Neural cell (in vitro differentiated cells): ENCODE results near the gene ANAPC15. TPM values are rescaled to one million over a fixed set of nuclear protein-coding genes. Genes with fewer than 3 reads are reported as not detected.

Experiments
- H2AFZ ChIP-seq: fragments of 200-600, 300-800 bp; sonication (generic), shearing (Covaris generic); 2 replicates; pipeline ENCODE4 v1.6.0; 2014; ENCODE audit warnings: low read depth, mild to moderate bottlenecking, antibody characterized with exemption, low read length, moderate library complexity
- H3F3A ChIP-seq: fragments of 200-600 bp; shearing (Covaris generic); 2 replicates; pipeline ENCODE4 v1.6.1; 2016; ENCODE audit warnings: mild to moderate bottlenecking, moderate library complexity, mixed read lengths, antibody characterized with exemption, low read length; ENCODE audit not compliant: insufficient read depth, poor library complexity, severe bottlenecking
- H3K27ac ChIP-seq: fragments of 200-600, 300-800 bp; sonication (generic), shearing (Covaris generic); 2 replicates; pipeline ENCODE4 v1.5.1; 2014; ENCODE audit warnings: mild to moderate bottlenecking, low read length, moderate library complexity
- H3K27me3 ChIP-seq: fragments of 300-800, 200-600 bp; sonication (generic), shearing (Covaris generic); 2 replicates; pipeline ENCODE4 v1.6.0; 2014; ENCODE audit warnings: mild to moderate bottlenecking, low read depth, low read length, moderate library complexity; ENCODE audit not compliant: insufficient read depth
- H3K36me3 ChIP-seq: fragments of 300-800, 200-600 bp; sonication (generic), shearing (Covaris generic); 2 replicates; pipeline ENCODE4 v1.5.1; 2014; ENCODE audit warnings: mild to moderate bottlenecking, antibody characterized with exemption, low read length, moderate library complexity; ENCODE audit not compliant: insufficient read depth
- H3K4me2 ChIP-seq: fragments of 300-800, 200-600 bp; sonication (generic), shearing (Covaris generic); 2 replicates; pipeline ENCODE4 v1.6.0; 2014; ENCODE audit warnings: mild to moderate bottlenecking, low read length
- H3K4me3 ChIP-seq: fragments of 300-800, 200-600 bp; sonication (generic), shearing (Covaris generic); 2 replicates; pipeline ENCODE4 v1.5.1; 2014; ENCODE audit warnings: mild to moderate bottlenecking, low read length, moderate library complexity
- H3K79me2 ChIP-seq: fragments of 200-600 bp; shearing (Covaris generic); replicated peaks from 2 replicates; pipeline ENCODE4 v1.6.0; 2014; ENCODE audit warnings: mild to moderate bottlenecking, low read length, moderate library complexity; ENCODE audit not compliant: insufficient read depth
- H3K9ac ChIP-seq: fragments of 300-800, 200-600 bp; sonication (generic), shearing (Covaris generic); 2 replicates; pipeline ENCODE4 v1.6.1; 2016; ENCODE audit warnings: mild to moderate bottlenecking, low read length, mixed read lengths
- H3K9me2 ChIP-seq: fragments of 200-600 bp; shearing (Covaris generic); 2 replicates; pipeline ENCODE4 v1.6.1; 2016; ENCODE audit warnings: mild to moderate bottlenecking, low read length, mixed read lengths; ENCODE audit not compliant: insufficient read depth
- H3K9me3 ChIP-seq: fragments of 200-600, 300-800 bp; sonication (generic), shearing (Covaris generic); 2 replicates; pipeline ENCODE4 v1.6.1; 2016; ENCODE audit warnings: mild to moderate bottlenecking, mixed run types, low read length, moderate library complexity, mixed read lengths
- H4K20me1 ChIP-seq: fragments of 200-600 bp; shearing (Covaris generic); 2 replicates; pipeline ENCODE4 v1.6.1; 2016; ENCODE audit warnings: mild to moderate bottlenecking, mixed run types; ENCODE audit not compliant: insufficient read depth
- EP300 ChIP-seq: fragments of 450-650 bp; conservative IDR thresholded peaks from 2 replicates; pipeline ENCODE4 v1.6.1; 2014; ENCODE audit warnings: antibody characterized with exemption, mild to moderate bottlenecking, moderate library complexity; ENCODE audit not compliant: poor library complexity, severe bottlenecking
- EZH2 ChIP-seq: fragments of 200-600, 300-800 bp; shearing (Covaris generic), sonication (generic); IDR thresholded peaks from 2 replicates; pipeline ENCODE4 v1.6.1; 2014; ENCODE audit warnings: antibody characterized with exemption, low read length, borderline replicate concordance, mild to moderate bottlenecking; ENCODE audit not compliant: insufficient read depth, poor library complexity, severe bottlenecking
- MXI1 ChIP-seq: fragments of 450-650 bp; conservative IDR thresholded peaks from 2 replicates; pipeline ENCODE4 v1.6.1; 2014; ENCODE audit warnings: antibody characterized with exemption, mild to moderate bottlenecking; ENCODE audit not compliant: poor library complexity, severe bottlenecking
- POLR2AphosphoS5 ChIP-seq: IDR thresholded peaks from 2 replicates; pipeline ENCODE4 v1.6.1; 2012
- RAD21 ChIP-seq: fragments of 450-650 bp; conservative IDR thresholded peaks from 2 replicates; pipeline ENCODE4 v1.6.1; 2014; ENCODE audit warnings: antibody characterized with exemption, mild to moderate bottlenecking, moderate library complexity
- SMC3 ChIP-seq: fragments of 450-650 bp; conservative IDR thresholded peaks from 2 replicates; pipeline ENCODE4 v1.6.1; 2014; ENCODE audit warnings: antibody characterized with exemption, mild to moderate bottlenecking, moderate library complexity; ENCODE audit not compliant: poor library complexity
- TAF1 ChIP-seq: IDR thresholded peaks from 2 replicates; pipeline ENCODE4 v1.6.1; 2012; ENCODE audit warnings: low read depth
- polyA plus RNA-seq: library from polyadenylated mRNA; depleted of rRNA; stranded (reverse); fragments of >200 nt; gene quantifications from 2 replicates; pipeline ENCODE4 v1.2.3, GENCODE V29; 2014
- TF ChIP-seq, protein P1 (sequence below): fragments of 450-650 bp; IDR thresholded peaks from 2 replicates; pipeline ENCODE4 v1.5.1; 2014; ENCODE audit warnings: antibody characterized with exemption, mild to moderate bottlenecking, moderate library complexity; ENCODE audit not compliant: poor library complexity, severe bottlenecking
- TF ChIP-seq, protein P2 (sequence below): IDR thresholded peaks from 2 replicates; pipeline ENCODE4 v1.6.1; 2012; ENCODE audit warnings: borderline replicate concordance

The ANAPC15 gene
- polyA plus RNA-seq, 1 donor from 2014 or later = 64.6 TPM

DNA sequence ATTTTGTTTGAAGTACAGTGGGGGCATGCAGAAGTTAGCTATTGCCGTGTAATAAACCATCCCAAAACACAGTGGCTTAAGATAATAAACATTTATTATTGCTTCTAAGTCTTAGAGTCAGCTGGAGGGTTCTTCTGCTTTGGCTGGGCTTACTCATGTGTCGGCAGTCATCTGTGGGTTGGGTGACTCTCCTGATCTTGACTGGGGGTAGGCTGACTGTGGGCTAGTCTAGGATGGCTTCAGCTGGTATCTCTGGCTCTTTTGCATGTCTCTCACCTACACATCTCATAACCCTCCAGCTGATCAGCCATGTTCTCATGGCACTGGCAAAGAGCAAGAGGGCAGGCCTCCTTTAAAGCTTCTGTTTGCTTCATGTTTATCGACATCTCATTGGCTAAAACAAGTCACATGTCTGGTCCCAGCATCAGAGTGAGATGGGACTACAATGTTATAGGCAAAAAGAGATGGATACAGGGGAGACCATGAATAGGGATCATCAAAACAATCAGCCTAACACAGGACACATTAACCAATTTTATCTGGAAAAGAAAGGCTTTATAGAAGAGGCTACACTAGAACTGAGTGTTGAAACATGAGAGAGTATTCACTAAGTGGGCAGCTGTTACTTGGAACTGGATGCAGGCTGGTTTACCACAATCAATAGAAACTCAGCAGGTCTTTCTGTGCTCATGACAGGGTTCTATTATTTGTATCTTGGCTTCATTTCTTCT is 26.7 kb downstream of the ANAPC15 start:
- H3K4me2 ChIP-seq = no peak overlapping the region
- no peak overlapping the region for H2AFZ ChIP-seq
- no peaks in the 10 kb centered on the region for H3F3A ChIP-seq
- no peaks in the 10 kb centered on the region for H3K27me3 ChIP-seq
- no peaks in the 10 kb centered on the region for H3K9me3 ChIP-seq
- H4K20me1 ChIP-seq = no peaks in the 10 kb centered on the region
- H3K4me3 ChIP-seq = no peak overlapping the region
- H3K27ac ChIP-seq = peak overlapping the region; percentile 7
- no peaks in the 10 kb centered on the region for H3K9me2 ChIP-seq
- no peaks in the 10 kb centered on the region for H3K79me2 ChIP-seq
- H3K9ac ChIP-seq = peak overlapping the region; percentile 5
- TF ChIP-seq POLR2AphosphoS5 (no peak), EP300 (no peak), TAF1 (no peak), MXI1 (no peak), EZH2 (no peak), RAD21 (no peak), SMC3 (no peak)
- TF ChIP-seq, protein P1, sequence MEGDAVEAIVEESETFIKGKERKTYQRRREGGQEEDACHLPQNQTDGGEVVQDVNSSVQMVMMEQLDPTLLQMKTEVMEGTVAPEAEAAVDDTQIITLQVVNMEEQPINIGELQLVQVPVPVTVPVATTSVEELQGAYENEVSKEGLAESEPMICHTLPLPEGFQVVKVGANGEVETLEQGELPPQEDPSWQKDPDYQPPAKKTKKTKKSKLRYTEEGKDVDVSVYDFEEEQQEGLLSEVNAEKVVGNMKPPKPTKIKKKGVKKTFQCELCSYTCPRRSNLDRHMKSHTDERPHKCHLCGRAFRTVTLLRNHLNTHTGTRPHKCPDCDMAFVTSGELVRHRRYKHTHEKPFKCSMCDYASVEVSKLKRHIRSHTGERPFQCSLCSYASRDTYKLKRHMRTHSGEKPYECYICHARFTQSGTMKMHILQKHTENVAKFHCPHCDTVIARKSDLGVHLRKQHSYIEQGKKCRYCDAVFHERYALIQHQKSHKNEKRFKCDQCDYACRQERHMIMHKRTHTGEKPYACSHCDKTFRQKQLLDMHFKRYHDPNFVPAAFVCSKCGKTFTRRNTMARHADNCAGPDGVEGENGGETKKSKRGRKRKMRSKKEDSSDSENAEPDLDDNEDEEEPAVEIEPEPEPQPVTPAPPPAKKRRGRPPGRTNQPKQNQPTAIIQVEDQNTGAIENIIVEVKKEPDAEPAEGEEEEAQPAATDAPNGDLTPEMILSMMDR = no peak
- TF ChIP-seq, protein P2, sequence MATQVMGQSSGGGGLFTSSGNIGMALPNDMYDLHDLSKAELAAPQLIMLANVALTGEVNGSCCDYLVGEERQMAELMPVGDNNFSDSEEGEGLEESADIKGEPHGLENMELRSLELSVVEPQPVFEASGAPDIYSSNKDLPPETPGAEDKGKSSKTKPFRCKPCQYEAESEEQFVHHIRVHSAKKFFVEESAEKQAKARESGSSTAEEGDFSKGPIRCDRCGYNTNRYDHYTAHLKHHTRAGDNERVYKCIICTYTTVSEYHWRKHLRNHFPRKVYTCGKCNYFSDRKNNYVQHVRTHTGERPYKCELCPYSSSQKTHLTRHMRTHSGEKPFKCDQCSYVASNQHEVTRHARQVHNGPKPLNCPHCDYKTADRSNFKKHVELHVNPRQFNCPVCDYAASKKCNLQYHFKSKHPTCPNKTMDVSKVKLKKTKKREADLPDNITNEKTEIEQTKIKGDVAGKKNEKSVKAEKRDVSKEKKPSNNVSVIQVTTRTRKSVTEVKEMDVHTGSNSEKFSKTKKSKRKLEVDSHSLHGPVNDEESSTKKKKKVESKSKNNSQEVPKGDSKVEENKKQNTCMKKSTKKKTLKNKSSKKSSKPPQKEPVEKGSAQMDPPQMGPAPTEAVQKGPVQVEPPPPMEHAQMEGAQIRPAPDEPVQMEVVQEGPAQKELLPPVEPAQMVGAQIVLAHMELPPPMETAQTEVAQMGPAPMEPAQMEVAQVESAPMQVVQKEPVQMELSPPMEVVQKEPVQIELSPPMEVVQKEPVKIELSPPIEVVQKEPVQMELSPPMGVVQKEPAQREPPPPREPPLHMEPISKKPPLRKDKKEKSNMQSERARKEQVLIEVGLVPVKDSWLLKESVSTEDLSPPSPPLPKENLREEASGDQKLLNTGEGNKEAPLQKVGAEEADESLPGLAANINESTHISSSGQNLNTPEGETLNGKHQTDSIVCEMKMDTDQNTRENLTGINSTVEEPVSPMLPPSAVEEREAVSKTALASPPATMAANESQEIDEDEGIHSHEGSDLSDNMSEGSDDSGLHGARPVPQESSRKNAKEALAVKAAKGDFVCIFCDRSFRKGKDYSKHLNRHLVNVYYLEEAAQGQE = no peak
- H3K36me3 ChIP-seq = no peaks in the 10 kb centered on the region

DNA sequence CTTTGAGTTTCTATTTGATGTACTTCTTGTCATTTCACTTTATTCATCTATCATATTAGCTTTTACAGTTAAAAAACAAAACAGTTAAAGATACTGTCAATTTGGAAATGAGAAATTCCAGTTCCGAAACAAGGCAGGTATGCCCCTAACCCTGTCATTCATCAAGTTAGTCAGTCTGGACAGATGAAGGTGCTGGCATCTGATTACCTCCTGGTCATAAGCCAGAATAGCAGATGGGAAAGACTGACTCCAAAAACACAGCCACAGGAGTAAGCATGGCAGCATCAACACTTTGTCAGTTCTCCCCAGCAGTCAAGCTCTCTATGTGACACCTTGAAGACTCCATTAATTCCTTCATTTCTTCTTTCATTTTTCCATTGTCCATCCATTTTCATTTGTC is 27.5 kb downstream of the ANAPC15 start:
- TF ChIP-seq, protein P1 = no peak
- Histone ChIP-seq H3F3A (no peaks in the 10 kb centered on the region), H3K79me2 (peaks cover 3% of the 10 kb centered on the region), H2AFZ (no peak overlapping the region), H3K27me3 (no peaks in the 10 kb centered on the region), H3K4me2 (no peak overlapping the region), H3K4me3 (no peak overlapping the region), H3K27ac (no peak overlapping the region), H4K20me1 (no peaks in the 10 kb centered on the region), H3K9me2 (no peaks in the 10 kb centered on the region), H3K9me3 (no peaks in the 10 kb centered on the region), H3K36me3 (no peaks in the 10 kb centered on the region), H3K9ac (no peak overlapping the region)
